Activated CD4-positive, alpha-beta memory T cell treated with anti-CD3 and anti-CD28 coated beads for 36 hours (primary cell): ENCODE results near the gene KRT36. TPM values are rescaled to one million over a fixed set of nuclear protein-coding genes. Genes with fewer than 3 reads are reported as not detected.

ENCODE experiments used
- CTCF ChIA-PET: fragments of 350-600 bp; sonication (Branson Sonifier 250); formaldehyde crosslinking; loops from one replicate; lab custom pipeline; 2021; ENCODE audit warnings: antibody characterized with exemption, inconsistent platforms; lab: Charles Lee
- POLR2A ChIA-PET: fragments of 350-600 bp; sonication (Branson Sonifier 250); formaldehyde crosslinking; loops from one replicate; lab custom pipeline; 2021; ENCODE audit warnings: antibody characterized with exemption; lab: Charles Lee
- DNase-seq: peaks from one replicate; pipeline ENCODE4 v3.0.0-alpha.2; 2020
- H3K27ac Mint-ChIP-seq: one replicate; pipeline ENCODE4 v1.8.0; 2021; ENCODE audit warnings: mixed read lengths
- H3K27me3 Mint-ChIP-seq: one replicate; pipeline ENCODE4 v1.8.0; 2021; ENCODE audit warnings: mixed read lengths
- H3K36me3 Mint-ChIP-seq: one replicate; pipeline ENCODE4 v1.8.0; 2021; ENCODE audit warnings: mixed read lengths
- H3K4me1 Mint-ChIP-seq: one replicate; pipeline ENCODE4 v1.8.0; 2021; ENCODE audit warnings: low read depth, mixed read lengths
- H3K4me3 Mint-ChIP-seq: one replicate; pipeline ENCODE4 v1.8.0; 2021; ENCODE audit warnings: mild to moderate bottlenecking, mixed read lengths
- H3K9me3 Mint-ChIP-seq: one replicate; pipeline ENCODE4 v1.8.0; 2021; ENCODE audit warnings: mixed read lengths
- intact Hi-C: fragments of 100-400 bp; cut with micrococcal nuclease; formaldehyde crosslinking; loops from one replicate; pipeline ENCODE4 v1.15.1; 2023
- total RNA-seq, 2 experiments: library from RNA; stranded (reverse); gene quantifications; one replicate each; pipeline ENCODE4 v1.2.3, GENCODE V29; 2021

Gene KRT36
- total RNA-seq, 2 experiments from 2014 or later, result not detected

GRCh38 chr17:41457676-41458075, 32.0 kb downstream of the KRT36 start:
- Mint-ChIP-seq H3K27ac (no peak overlapping the region), H3K4me3 (no peak overlapping the region), H3K4me1 (no peaks in the 10 kb centered on the region), H3K36me3 (no peaks in the 10 kb centered on the region), H3K9me3 (no peaks in the 10 kb centered on the region), H3K27me3 (no peaks in the 10 kb centered on the region)
- DNase-seq, result no peak
- CTCF ChIA-PET, result interaction anchor here (3.8 kb wide), 1 partner anchor 91 kb away, joined by 13 read pairs; no protein-coding TSS in a partner anchor
- POLR2A ChIA-PET, result no interaction called here
- intact Hi-C loops, result no loop called here

GRCh38 chr17:41456204-41456603, 33.5 kb downstream of the KRT36 start:
- H3K4me3 Mint-ChIP-seq, result no peak overlapping the region

GRCh38 chr17:41455236-41455635, 34.5 kb downstream of the KRT36 start:
- intact Hi-C loops, result no loop called here
- CTCF ChIA-PET, result interaction anchor here (0.6 kb wide), 1 partner anchor 17 kb away, joined by 3 read pairs; no protein-coding TSS in a partner anchor
- Mint-ChIP-seq H3K27me3 (no peaks in the 10 kb centered on the region), H3K9me3 (no peaks in the 10 kb centered on the region), H3K36me3 (no peaks in the 10 kb centered on the region), H3K4me3 (no peak overlapping the region), H3K27ac (no peak overlapping the region), H3K4me1 (no peaks in the 10 kb centered on the region)
- DNase-seq, result no peak
- POLR2A ChIA-PET, result no interaction called here

More at GRCh38 chr17:41456204-41456603, 33.5 kb downstream of the KRT36 start:
- Mint-ChIP-seq H3K36me3 (no peaks in the 10 kb centered on the region), H3K27ac (no peak overlapping the region), H3K4me1 (no peaks in the 10 kb centered on the region), H3K9me3 (no peaks in the 10 kb centered on the region), H3K27me3 (no peaks in the 10 kb centered on the region)
- intact Hi-C loops, result no loop called here
- POLR2A ChIA-PET, result no interaction called here
- DNase-seq, result no peak
- CTCF ChIA-PET, result interaction anchor here (3.8 kb wide), 1 partner anchor 93 kb away, joined by 13 read pairs; no protein-coding TSS in a partner anchor

- H3K27me3 Mint-ChIP-seq, result no peaks in the 10 kb centered on the region
- H3K9me3 Mint-ChIP-seq, result no peaks in the 10 kb centered on the region
- ChIA-PET CTCF (no interaction called here), POLR2A (no interaction called here)
- no peaks in the 10 kb centered on the region for H3K36me3 Mint-ChIP-seq
- no peaks in the 10 kb centered on the region for H3K4me1 Mint-ChIP-seq
- no peak overlapping the region for H3K27ac Mint-ChIP-seq
- no peak for DNase-seq
- intact Hi-C loops, result no loop called here
- H3K4me3 Mint-ChIP-seq, result no peak overlapping the region
Measured at GRCh38 chr17:41453066-41453465, 36.6 kb downstream of the KRT36 start.

DNA sequence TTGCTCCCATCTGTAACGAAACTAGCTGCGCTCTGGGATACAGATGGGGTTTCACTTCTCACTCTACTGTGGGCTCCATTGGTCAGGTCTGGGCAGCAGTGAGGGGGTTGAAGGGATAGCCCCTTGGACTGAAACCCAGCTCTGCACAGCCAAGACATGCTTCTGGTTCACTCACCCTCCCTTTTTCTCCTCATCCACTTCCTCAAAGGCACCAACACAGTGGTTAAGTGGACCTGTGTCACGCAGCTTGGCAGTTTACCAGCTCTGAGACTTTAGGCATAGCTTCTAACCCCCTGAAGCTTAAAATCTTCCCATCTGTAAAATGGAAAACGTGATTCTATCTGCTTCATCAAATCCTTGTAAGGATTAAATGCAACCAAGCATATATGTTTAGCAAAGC, 37.4 kb downstream of the KRT36 start:
- intact Hi-C loops, result no loop called here
- ChIA-PET CTCF (interaction anchor here (1.8 kb wide), 1 partner anchor 211 kb away, joined by 4 read pairs; no protein-coding TSS in a partner anchor), POLR2A (interaction anchor here (0.5 kb wide), 1 partner anchor 363 kb away, joined by 3 read pairs; no protein-coding TSS in a partner anchor)

DNA sequence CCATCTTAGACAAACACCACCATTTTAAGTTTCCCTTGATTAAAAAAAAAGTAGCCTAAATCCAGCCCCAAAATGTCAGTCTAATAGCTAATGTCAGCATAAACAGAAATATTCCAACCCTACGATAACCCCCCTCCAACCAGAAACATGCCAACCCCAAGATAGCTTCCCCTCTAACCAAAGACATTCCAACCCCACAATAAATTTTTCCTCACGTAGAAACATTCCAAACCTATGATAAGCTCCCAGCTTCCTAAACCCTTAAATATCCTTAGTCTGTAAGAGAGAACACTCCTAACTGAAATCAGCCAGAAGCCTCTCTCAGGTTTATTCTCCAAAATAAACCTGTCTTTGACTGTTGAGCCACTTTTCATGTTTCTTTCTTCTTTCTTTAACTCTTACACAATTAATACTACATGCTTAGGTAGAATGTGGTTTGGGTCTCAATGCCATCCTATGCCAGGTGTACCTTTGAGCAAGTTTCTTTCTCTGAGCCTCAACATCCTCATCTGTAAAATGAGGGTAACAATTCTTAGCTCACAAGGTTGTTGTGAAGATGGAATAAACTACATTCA, 38.5 kb downstream of the KRT36 start:
- Mint-ChIP-seq H3K9me3 (no peaks in the 10 kb centered on the region), H3K27me3 (no peaks in the 10 kb centered on the region), H3K4me1 (no peaks in the 10 kb centered on the region), H3K4me3 (no peak overlapping the region), H3K36me3 (no peaks in the 10 kb centered on the region), H3K27ac (no peak overlapping the region)
- CTCF ChIA-PET, result interaction anchor here (1.8 kb wide), 1 partner anchor 212 kb away, joined by 4 read pairs; no protein-coding TSS in a partner anchor
- intact Hi-C loops, result no loop called here
- POLR2A ChIA-PET, result no interaction called here
- no peak for DNase-seq

More for the DNA sequence above, 37.4 kb downstream of the KRT36 start:
- Mint-ChIP-seq H3K4me3 (no peak overlapping the region), H3K9me3 (no peaks in the 10 kb centered on the region), H3K4me1 (no peaks in the 10 kb centered on the region), H3K27ac (no peak overlapping the region), H3K27me3 (no peaks in the 10 kb centered on the region), H3K36me3 (no peaks in the 10 kb centered on the region)
- no peak for DNase-seq

GRCh38 chr17:41449008-41449407, 40.7 kb downstream of the KRT36 start:
- POLR2A ChIA-PET, result no interaction called here
- Mint-ChIP-seq H3K27me3 (no peaks in the 10 kb centered on the region), H3K36me3 (no peaks in the 10 kb centered on the region), H3K27ac (no peak overlapping the region), H3K4me3 (no peak overlapping the region), H3K4me1 (no peaks in the 10 kb centered on the region), H3K9me3 (no peaks in the 10 kb centered on the region)
- no peak for DNase-seq
- CTCF ChIA-PET, result no interaction called here
- intact Hi-C loops, result no loop called here

DNA sequence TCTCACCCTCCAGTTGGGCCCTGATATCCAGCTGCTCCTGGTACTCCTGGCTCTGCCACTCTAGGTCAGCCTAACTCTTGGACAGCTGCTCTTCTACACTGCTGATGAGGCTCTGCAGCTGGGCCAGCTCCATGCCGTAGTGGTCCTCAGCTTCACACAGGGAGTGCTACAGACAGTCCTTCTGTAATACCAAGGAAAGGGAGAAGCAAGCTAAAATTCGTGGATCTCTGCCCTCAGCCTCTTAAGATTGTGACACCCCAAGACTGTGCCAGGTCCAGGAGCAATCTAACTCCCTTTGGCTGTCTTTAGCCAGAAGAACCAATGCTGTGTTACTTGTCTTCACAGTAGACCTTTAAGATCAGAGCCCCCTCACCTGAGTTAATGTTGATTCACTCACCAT, 41.2 kb downstream of the KRT36 start:
- ChIA-PET CTCF (interaction anchor here (1.7 kb wide), 1 partner anchor 100 kb away, joined by 6 read pairs; no protein-coding TSS in a partner anchor), POLR2A (no interaction called here)
- Mint-ChIP-seq H3K27me3 (no peaks in the 10 kb centered on the region), H3K27ac (no peak overlapping the region), H3K36me3 (no peaks in the 10 kb centered on the region), H3K9me3 (no peaks in the 10 kb centered on the region), H3K4me3 (no peak overlapping the region), H3K4me1 (no peaks in the 10 kb centered on the region)
- no peak for DNase-seq
- intact Hi-C loops, result no loop called here

DNA sequence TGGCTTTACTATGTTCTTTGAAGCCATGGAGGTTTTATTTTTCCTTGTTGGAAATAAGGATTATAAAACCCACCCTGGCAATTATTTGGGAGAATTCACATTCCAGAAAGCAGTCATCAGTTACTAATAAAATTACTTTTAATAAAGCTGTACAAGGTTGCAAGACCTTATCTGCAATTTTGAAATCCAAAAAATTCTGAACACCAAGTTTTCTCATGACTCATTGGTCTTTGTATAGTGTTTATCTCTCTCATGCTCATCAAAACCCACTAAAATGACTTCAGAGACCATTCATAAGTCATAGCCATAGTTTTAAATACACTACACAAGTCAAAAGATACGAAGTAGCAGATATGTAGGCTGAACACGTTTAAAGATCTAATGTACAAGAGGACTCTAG, 42.9 kb downstream of the KRT36 start:
- Mint-ChIP-seq H3K4me3 (no peak overlapping the region), H3K27me3 (no peaks in the 10 kb centered on the region), H3K4me1 (no peaks in the 10 kb centered on the region), H3K27ac (no peak overlapping the region), H3K36me3 (no peaks in the 10 kb centered on the region), H3K9me3 (no peaks in the 10 kb centered on the region)
- CTCF ChIA-PET, result interaction anchor here (1.1 to 1.7 kb wide), 2 partner anchors 13 to 102 kb away, joined by 3 to 6 read pairs; no protein-coding TSS in a partner anchor
- DNase-seq, result no peak
- intact Hi-C loops, result no loop called here
- POLR2A ChIA-PET, result no interaction called here

GRCh38 chr17:41444640-41445039, 45.1 kb downstream of the KRT36 start:
- H3K27ac Mint-ChIP-seq, result no peak overlapping the region
- ChIA-PET POLR2A (no interaction called here), CTCF (no interaction called here)
- H3K4me1 Mint-ChIP-seq, result no peaks in the 10 kb centered on the region
- no peaks in the 10 kb centered on the region for H3K9me3 Mint-ChIP-seq
- no peaks in the 10 kb centered on the region for H3K36me3 Mint-ChIP-seq
- no peak overlapping the region for H3K4me3 Mint-ChIP-seq
- H3K27me3 Mint-ChIP-seq, result no peaks in the 10 kb centered on the region
- no peak for DNase-seq
- intact Hi-C loops, result no loop called here

DNA sequence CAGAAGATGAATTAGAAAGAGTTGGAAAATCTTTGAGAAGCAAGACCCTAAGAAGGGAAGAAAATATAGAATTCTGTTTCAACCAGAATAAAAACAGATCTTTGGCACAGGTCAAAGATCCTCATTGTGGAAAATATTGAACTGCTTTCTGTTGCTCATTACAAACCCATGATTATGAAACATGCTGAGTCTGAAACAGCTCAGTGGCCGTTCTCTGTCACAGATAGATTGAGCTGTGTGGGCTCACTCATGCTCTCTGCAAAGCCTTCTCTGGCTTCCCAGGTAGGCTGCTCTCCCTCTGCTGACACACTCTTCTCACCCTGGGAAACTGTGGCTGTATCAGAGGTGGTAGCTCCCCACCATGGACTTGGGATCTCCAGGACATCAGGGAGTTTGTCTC, 45.5 kb downstream of the KRT36 start:
- intact Hi-C loops, result no loop called here
- ChIA-PET POLR2A (no interaction called here), CTCF (no interaction called here)
- H3K4me1 Mint-ChIP-seq, result no peaks in the 10 kb centered on the region
- H3K27me3 Mint-ChIP-seq, result no peaks in the 10 kb centered on the region
- H3K9me3 Mint-ChIP-seq, result no peaks in the 10 kb centered on the region
- no peak overlapping the region for H3K4me3 Mint-ChIP-seq
- DNase-seq, result no peak
- H3K36me3 Mint-ChIP-seq, result no peaks in the 10 kb centered on the region
- no peak overlapping the region for H3K27ac Mint-ChIP-seq

DNA sequence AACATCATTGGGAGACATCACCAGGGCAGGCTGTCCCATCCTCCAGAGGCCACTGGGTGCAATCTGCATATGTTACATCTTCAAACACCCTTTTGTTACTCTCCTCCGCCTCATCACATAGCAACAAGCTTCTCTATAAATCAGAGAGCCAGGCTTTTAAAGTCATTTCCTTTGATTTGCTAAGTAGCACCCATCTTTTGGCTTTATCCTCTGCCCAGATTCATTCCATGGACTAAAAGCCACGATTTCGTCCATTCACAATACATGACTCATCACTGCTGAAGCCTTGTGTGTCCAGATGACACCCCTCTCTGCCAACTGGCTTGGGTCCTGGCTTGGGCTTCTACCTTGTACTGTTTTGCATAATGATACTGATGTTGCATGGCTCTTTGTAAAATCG, 47.0 kb downstream of the KRT36 start:
- POLR2A ChIA-PET, result no interaction called here
- no peak overlapping the region for H3K27ac Mint-ChIP-seq
- H3K36me3 Mint-ChIP-seq, result no peaks in the 10 kb centered on the region
- no peak for DNase-seq
- H3K27me3 Mint-ChIP-seq, result no peaks in the 10 kb centered on the region
- no peak overlapping the region for H3K4me3 Mint-ChIP-seq
- H3K9me3 Mint-ChIP-seq, result no peaks in the 10 kb centered on the region
- no peaks in the 10 kb centered on the region for H3K4me1 Mint-ChIP-seq
- intact Hi-C loops, result no loop called here
- CTCF ChIA-PET, result no interaction called here

GRCh38 chr17:41440531-41441033, 49.1 kb downstream of the KRT36 start, which contains the start of gene KRT38:
Gene KRT38 (minus strand): TSS chr17:41440983. CDS start chr17:41440921, 62 bp downstream.
- no peaks in the 10 kb centered on the region for H3K27me3 Mint-ChIP-seq
- no peak for DNase-seq
- no peaks in the 10 kb centered on the region for H3K4me1 Mint-ChIP-seq
- CTCF ChIA-PET, result no interaction called here
- H3K27ac Mint-ChIP-seq, result no peak within 1 kb of the TSS
- H3K9me3 Mint-ChIP-seq, result no peaks in the 10 kb centered on the region
- no peak within 1 kb of the TSS for H3K4me3 Mint-ChIP-seq
- intact Hi-C loops, result no loop called here
- H3K36me3 Mint-ChIP-seq, result no peaks in the 10 kb centered on the region
- POLR2A ChIA-PET, result no interaction called here
